Loucy (cell line): ENCODE data around the gene CFHR3.

Experiments used
- CTCF ChIP-seq: fragments of 200-600 bp; sonication (generic); conservative IDR thresholded peaks from 2 replicates; pipeline ENCODE4 v1.5.1; 2014; ENCODE audit warnings: mild to moderate bottlenecking, antibody characterized with exemption, low read length
- EZH2phosphoT487 ChIP-seq: fragments of 200-600 bp; IDR thresholded peaks from 2 replicates; pipeline ENCODE4 v1.6.1; 2018; ENCODE audit warnings: antibody characterized with exemption, mild to moderate bottlenecking, moderate library complexity, borderline replicate concordance

- no peak for TF ChIP-seq CTCF
- no peak for TF ChIP-seq EZH2phosphoT487
Measured at GRCh38 chr1:196738730-196739129, 35.9 kb upstream of the CFHR3 start.
